Cerebellar nuclear complex (tissue), 1 donor: ENCODE measurements around the gene MRPS27.

Experiments
- DNase-seq, 2 experiments: peaks; one replicate each; lab custom pipeline; 2025; lab: John Stamatoyannopoulos, UW

The MRPS27 gene

GRCh38 chr5:72290356-72291133, 29.5 kb downstream of the MRPS27 start:
- no peak for DNase-seq

DNA sequence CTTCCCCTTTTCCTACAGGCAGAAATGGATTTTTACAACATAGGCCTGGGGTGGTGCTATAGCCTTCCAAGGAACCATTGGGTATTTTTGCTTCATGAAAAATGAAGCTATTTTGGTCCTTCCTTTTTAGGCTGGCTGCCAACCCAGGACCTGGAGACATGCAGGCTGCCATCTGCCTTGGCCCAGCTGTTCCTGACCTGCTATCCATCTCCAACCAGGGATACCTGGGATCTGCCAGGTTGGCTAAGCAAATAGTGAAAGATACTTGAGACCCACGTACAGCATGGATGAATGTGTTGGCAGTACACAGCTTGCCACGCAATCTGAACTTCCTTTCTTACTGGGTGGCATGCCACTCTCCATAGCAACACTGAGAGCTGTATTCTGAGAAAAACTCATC, 31.1 kb downstream of the MRPS27 start:
- DNase-seq, result peak; percentile 95 to 98

DNA sequence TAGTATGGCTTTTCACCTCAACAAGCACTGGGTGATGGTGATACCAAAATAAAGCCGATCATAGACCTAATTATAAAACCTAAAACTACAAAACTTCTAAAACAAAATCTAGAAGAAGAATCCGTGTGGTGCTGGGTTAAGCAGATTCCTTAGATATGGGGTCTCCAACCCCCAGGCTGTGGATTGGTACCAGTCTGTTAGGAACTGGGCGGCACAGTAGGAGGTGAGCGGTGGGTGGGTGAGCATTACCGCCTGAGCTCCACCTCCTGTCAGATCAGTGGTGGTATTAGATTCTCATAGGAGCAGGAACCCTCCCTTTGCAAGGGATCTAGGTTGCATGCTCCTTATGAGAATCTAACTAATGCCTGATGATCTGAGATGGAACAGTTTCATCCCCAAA, 33.2 kb downstream of the MRPS27 start:
- no peak for DNase-seq

DNA sequence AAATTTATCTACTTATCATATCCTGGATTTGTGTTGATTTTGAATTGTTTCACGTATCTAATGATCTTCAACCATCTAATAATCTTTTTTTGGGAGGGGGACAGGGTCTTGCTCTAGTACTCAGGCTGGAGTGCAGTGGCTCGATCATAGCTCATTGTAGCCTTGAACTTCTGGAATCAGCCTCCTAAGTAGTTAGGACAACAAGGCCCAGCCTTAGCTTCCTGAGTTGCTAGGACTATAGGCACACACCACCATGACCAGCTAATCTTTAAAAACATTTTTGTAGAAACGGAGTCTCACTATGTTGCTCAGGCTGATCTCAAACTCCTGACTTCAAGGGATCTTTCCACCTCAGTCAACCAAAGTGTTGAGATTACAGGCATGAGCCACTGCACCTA, 34.6 kb downstream of the MRPS27 start:
- no peak for DNase-seq

DNA sequence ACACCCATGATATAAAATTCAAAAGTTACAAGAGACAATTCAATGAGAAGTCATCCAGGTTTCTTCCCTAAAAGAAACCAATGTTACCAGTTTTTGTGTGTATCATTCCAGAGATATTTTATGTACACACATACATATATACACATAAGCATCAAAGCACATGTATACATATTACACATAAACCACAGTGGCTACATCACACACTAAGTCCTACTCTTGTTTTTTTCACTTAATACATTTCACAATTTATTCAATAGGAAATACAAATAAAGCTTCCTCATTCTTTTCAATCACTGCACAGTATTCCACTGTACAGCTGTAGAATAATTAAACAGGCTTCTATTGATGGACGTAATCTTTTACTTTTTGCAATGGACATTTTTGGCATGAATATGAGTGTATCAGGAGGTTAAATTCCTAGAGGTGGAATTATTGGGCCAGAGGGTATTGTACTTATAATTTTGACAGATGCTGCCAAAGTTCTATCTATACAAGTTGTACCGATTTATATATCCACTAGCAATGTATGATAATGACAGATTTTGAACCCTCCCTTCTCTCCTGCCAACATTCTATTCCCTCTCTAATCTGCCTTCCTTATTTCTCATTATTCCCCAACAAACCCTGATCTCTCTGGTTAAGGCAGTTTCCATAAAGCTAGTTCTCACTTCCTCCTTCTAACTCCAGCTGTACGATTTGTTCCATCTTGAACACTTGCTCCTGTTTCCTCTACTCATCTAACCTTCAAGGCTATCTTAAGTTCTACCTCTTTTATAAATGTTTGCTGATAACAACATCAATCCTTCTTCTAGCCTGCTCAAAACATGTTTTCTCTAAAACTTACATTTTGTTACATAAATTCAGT, 35.2 kb downstream of the MRPS27 start:
- DNase-seq, result no peak

DNA sequence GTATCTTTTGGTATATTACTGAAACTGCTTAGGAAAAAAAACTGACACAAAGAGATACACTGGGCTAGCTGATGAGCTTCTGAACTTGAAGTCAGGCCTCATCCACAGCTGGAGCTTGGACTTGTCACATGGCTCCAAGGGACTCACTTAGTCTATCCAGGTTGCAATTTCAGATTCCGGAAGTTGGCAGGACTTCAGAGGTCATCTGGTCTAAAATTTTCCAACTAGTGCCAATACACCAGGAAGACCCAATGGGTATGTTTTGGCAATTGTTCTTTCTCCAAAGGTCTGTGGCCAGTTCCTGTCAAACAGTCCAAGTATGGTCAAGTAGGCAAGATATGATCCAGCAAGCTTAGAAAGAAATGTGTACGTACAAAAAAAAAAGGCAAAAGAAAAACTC, 36.7 kb downstream of the MRPS27 start:
- DNase-seq, result no peak

GRCh38 chr5:72282878-72283277, 37.2 kb downstream of the MRPS27 start:
- no peak for DNase-seq

- DNase-seq, result no peak
These were observed 38.1 kb downstream of the MRPS27 start for GRCh38 chr5:72281764-72282499.

DNA sequence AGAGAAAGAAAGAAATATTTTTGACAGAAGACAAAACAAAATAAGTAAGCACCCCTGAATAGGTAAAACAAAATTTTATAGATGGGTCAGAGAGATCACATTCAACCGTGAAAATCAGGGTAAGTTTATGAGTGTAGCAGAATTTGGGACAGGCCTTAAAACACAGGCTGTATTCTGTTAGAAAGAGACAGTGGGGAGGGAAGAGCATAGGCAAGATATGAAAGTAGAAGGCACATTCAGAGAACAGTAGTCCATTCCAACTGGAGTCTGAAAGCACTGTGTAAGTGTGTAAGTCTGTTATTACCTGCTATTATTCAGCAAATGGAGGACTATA, 38.6 kb downstream of the MRPS27 start:
- DNase-seq, result no peak

DNA sequence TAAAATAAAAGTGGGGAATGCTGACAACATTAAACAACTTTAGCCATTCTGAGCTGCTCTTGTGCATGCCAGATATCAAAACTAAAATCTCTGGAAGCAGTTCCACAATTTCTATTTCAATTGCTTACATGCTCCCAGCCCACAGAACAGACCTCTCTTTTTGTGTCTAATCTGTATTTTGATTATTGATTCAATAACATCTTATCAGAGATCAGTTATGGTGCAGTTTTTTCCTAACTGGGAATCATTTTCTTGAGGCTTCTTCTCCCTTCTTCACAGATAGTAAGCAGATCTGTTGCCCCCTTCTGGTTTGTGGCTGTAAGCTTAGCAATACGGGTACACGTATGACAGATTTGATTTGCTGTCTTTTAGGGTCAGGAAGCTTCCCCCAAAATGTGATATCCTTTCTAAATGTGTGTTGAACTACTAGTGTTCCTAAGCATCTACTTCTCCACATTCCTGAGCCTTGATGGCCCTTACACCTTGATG, 39.4 kb downstream of the MRPS27 start:
- DNase-seq, result peak in 1 of 2 experiments; percentile 11

DNA sequence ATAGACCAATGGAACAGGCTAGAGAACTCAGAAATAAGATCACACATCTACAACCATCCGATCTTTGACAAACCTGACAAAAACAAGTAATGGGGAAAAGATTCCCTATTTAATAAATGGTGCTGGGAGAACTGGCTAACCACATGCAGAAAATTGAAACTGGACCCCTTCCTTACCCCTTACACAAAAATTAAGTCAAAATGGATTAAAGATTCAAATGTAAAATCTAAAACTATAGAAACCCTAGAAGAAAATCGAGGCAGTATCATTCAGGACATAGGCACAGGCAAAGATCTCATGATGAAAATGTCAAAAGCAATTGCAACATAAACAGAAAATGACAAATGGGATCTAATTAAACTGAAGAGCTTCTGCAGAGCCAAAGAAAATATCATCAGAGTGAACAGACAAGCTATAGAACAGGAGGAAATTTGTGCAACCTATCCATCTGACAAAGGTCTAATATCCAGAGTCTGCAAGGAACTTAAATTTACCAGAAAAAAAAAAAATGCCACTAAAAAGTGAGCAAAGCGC, 43.8 kb downstream of the MRPS27 start:
- no peak for DNase-seq

DNA sequence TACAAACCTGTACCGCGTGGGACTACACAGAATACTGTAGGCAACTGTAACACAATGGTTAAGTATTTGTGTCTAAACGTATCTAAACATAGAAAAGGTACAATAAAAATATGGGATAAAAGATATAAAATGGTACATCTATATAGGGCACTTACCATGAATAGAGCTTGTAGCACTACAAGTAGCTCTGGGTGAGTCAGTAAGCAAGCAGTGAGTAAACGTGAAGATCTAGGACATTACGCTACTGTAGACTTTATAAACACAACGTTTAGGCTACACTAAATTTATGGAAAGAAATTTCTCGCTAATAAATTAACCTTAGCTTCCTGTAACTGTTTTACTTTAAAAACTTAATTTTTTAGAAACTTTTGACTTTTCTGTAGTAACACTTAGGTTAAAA, 46.5 kb downstream of the MRPS27 start:
- no peak for DNase-seq

- DNase-seq, result no peak
These were observed 47.6 kb downstream of the MRPS27 start for GRCh38 chr5:72272398-72272797.

DNA sequence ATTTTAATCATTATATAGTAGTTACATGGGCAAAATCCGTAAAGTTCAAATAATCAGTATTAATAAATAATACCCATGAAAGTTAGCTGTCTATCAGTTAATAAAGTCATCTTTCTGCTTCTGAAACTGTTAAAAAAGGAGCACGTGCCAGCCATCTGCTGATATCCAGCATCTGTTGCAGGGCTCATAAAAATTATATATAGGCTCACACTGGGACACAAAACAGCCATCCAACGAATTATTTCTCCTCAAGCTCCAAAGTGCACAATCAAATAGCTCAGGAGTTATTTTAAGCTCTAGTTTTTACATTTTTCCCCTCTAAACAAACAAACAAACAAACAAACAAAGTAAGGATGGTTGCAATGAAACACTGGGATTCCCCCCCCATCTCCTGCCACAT, 48.3 kb downstream of the MRPS27 start:
- DNase-seq, result peak in 1 of 2 experiments; percentile 16

- no peak for DNase-seq
These were observed 50.0 kb downstream of the MRPS27 start for GRCh38 chr5:72270037-72270436.

DNA sequence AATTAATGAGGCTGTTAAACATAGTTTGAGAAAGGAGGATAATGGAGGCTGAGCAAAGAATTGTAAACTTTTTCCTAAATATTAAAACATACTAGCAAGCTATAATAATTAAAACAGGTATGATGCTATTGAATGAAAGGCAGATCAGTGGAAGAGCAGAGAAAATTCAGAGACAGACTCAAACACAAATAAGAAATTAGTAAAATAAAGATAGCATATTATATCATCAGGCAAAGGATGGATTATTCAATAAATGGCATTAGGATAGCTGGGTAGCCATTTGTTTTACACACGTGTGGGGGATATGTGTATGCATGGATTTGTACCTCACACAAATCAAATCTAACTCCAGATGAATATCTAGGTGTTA, 50.6 kb downstream of the MRPS27 start:
- no peak for DNase-seq

DNA sequence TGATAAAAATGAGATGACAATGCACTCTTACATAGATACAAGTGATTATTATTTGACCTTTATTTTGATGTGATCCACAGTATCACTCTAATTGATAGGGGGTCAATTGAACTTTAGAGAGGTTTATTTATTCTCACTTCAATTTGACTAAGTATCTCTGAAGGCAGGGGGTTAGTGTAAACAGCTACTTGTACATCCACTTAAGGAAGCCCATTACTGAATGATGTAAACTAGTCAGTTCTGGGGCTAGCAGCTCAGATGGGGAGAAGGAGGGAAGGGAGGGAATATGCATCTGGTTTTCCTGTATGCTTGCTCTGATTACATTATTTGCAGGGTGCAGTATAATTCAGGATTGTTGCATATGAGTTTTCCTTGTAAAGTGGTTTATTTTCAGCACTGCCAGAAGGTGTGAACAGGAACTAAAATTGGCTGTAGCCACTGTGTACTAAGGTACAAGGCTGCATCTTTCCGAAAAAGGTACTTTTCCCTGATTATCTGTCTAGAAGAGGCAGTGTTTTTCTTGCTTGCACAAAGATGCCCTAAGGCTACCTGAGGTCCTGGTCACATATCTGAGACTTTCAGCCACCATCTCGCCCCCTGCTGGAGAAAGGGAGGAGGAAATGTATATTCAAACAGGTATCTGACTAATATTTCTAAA, 51.2 kb downstream of the MRPS27 start:
- DNase-seq, result peak in 1 of 2 experiments; percentile 30

DNA sequence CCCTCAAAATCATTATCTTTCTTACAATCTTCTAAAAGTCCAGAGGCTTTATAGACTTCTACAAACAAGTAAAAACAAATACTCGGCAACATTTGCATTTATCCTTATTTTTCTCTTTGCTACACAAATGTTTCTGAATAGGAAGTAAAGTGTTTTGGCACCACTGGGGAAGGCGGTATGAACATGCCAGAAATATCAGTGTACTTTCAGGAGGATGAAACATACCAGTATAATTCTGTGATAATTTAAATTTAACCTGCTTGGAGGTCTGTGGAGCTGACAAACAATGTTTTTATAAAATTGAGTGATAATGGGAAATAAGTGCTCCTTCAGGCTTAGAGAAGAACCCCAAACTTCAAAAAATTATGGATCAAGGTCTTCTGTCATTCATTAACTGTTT, 51.8 kb downstream of the MRPS27 start:
- DNase-seq, result no peak

- DNase-seq, result no peak
These were observed 52.4 kb downstream of the MRPS27 start for GRCh38 chr5:72267685-72268084.

DNA sequence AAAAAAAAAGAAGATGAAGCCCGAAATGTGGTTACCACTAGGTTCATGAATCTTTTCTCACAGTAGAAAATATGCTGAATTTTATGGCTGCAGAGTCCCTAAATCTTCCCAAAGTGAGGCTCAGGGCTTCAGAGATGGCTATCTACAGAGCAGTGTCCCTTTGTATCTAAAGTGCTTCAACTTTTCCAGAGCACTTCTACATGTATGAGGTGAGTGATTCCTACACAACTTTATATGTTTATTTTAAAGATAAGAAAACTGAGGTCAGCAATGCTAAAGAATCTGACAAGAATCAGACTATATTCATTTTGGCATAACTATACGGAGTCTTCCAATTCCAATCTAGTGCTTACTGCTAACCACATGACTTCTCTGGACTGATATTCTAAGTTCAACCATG, 53.2 kb downstream of the MRPS27 start:
- no peak for DNase-seq

DNA sequence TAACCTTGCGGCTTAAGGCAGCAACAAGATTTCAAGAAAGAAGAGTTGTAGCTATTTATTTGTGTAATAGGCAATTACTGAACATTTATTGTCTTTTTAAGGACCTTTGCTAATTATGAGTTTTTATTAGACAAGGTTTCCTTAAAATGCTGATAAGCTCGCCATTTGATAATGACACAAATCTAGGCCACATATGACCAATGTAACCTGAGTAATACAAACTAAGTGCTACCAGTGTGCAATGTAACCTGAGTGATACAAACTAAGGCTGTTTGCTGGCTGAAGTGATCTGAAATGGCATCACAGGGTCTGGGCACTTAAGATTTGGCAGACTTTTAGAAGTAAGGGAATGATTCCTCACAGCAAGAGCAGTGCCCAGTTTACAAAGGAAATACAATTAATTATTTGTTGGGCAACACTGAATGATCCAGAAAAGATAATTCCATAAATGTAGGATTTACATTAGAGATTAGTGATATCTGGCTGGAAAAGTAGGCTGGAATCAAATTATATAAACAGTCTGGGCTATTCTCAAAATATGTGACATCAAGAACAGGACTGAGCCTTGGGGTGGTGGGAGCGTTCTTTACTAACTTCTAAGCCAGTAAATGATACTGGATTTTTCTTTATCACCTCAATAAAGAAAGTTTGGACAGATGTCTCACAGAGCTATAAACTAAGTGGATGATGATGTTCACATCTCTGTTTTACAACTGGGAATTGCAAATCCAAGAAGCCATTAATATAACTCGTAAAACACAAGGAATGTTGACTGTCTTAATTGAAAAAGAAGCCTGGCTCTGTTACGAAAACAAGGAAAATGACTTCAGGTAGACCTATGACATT, 54.8 kb downstream of the MRPS27 start:
- DNase-seq, result no peak
